HG03139 (cell line): ENCODE measurements around the gene ZFP14.
A peak's percentile ranks its signal among the peaks of the same experiment; 100 is the strongest.

ENCODE experiments used
- ATAC-seq: cut with Tn5 transposase; IDR thresholded peaks from one replicate; pipeline ENCODE4 v1.9.1; 2021; ENCODE audit not compliant: unreplicated experiment

The ZFP14 gene

GRCh38 chr19:36378625-36379509 lies at the start of gene ZFP14:
TSS of gene ZFP14 (minus strand) at chr19:36379201. CDS start at chr19:36367892, 11,309 bp downstream.
- peak; percentile 98 for ATAC-seq

- no peak for ATAC-seq
Measured at GRCh38 chr19:36423925-36424324, 44.9 kb upstream of the ZFP14 start.

- ATAC-seq: no peak
Measured at GRCh38 chr19:36421749-36422481, 42.9 kb upstream of the ZFP14 start.

GRCh38 chr19:36420961-36421748 lies 42.2 kb upstream of the ZFP14 start:
- no peak for ATAC-seq

- peak; percentile 74 for ATAC-seq
Measured at GRCh38 chr19:36418287-36419001, 39.4 kb upstream of the ZFP14 start, which contains the start of gene ZFP82. TSS of gene ZFP82 (minus strand) at chr19:36418644. CDS start at chr19:36409789, 8,855 bp downstream.

GRCh38 chr19:36417752-36418286 lies 38.8 kb upstream of the ZFP14 start:
- ATAC-seq: no peak

- no peak for ATAC-seq
Measured at GRCh38 chr19:36409841-36410240, 30.8 kb upstream of the ZFP14 start.

GRCh38 chr19:36408101-36408500 lies 29.1 kb upstream of the ZFP14 start:
- ATAC-seq: no peak

- no peak for ATAC-seq
Measured at GRCh38 chr19:36404498-36404897, 25.5 kb upstream of the ZFP14 start.

GRCh38 chr19:36401475-36401874 lies 22.5 kb upstream of the ZFP14 start:
- ATAC-seq: no peak

- no peak for ATAC-seq
Measured at GRCh38 chr19:36398571-36398970, 19.6 kb upstream of the ZFP14 start.

GRCh38 chr19:36392916-36393673 lies 14.1 kb upstream of the ZFP14 start:
- no peak for ATAC-seq

- no peak for ATAC-seq
Measured at GRCh38 chr19:36379510-36379819, 464 bp upstream of the ZFP14 start.

- no peak for ATAC-seq
Measured at GRCh38 chr19:36377541-36378178, 1.3 kb downstream of the ZFP14 start.

GRCh38 chr19:36373638-36374156 lies 5.3 kb downstream of the ZFP14 start:
- no peak for ATAC-seq

- ATAC-seq: no peak
Measured at GRCh38 chr19:36371886-36372285, 7.1 kb downstream of the ZFP14 start.

GRCh38 chr19:36363845-36364244 lies 15.2 kb downstream of the ZFP14 start:
- ATAC-seq: no peak

- no peak for ATAC-seq
Measured at GRCh38 chr19:36340786-36341372, 38.1 kb downstream of the ZFP14 start.
